Ishikawa (cell line): ENCODE results near the gene MARK3.

ENCODE experiments used
- CEBPB ChIP-seq: IDR thresholded peaks from 2 replicates; pipeline ENCODE4 v1.6.1; 2012
- CREB1 ChIP-seq: IDR thresholded peaks from 2 replicates; pipeline ENCODE4 v1.6.1; 2012; ENCODE audit warnings: low read depth
- EGR1 ChIP-seq: IDR thresholded peaks from 2 replicates; pipeline ENCODE4 v1.6.1; 2012
- EP300 ChIP-seq: IDR thresholded peaks from 2 replicates; pipeline ENCODE4 v1.6.1; 2012; ENCODE audit warnings: borderline replicate concordance
- FOXM1 ChIP-seq: IDR thresholded peaks from 2 replicates; pipeline ENCODE4 v1.6.1; 2012; ENCODE audit warnings: low read depth, borderline replicate concordance
- NFIC ChIP-seq: IDR thresholded peaks from 2 replicates; pipeline ENCODE4 v1.6.1; 2012
- RAD21 ChIP-seq: IDR thresholded peaks from 2 replicates; pipeline ENCODE4 v1.6.1; 2012; ENCODE audit warnings: low read depth
- TAF1 ChIP-seq: IDR thresholded peaks from 2 replicates; pipeline ENCODE4 v1.6.1; 2012; ENCODE audit warnings: low read depth, mild to moderate bottlenecking
- TCF12 ChIP-seq: IDR thresholded peaks from 2 replicates; pipeline ENCODE4 v1.6.1; 2012; ENCODE audit warnings: low read depth
- TEAD4 ChIP-seq: IDR thresholded peaks from 2 replicates; pipeline ENCODE4 v1.6.1; 2012
- YY1 ChIP-seq: IDR thresholded peaks from 2 replicates; pipeline ENCODE4 v1.6.1; 2012; ENCODE audit warnings: low read depth
- ZBTB7A ChIP-seq: IDR thresholded peaks from 2 replicates; pipeline ENCODE4 v1.6.1; 2012; ENCODE audit warnings: low read depth
- TF ChIP-seq, protein P1 (sequence below): IDR thresholded peaks from 2 replicates; pipeline ENCODE4 v1.6.1; 2012
- TF ChIP-seq, protein P2 (sequence below): IDR thresholded peaks from 2 replicates; pipeline ENCODE4 v1.6.1; 2012
- TF ChIP-seq, protein P3 (sequence below): IDR thresholded peaks from 2 replicates; pipeline ENCODE4 v1.6.1; 2012; ENCODE audit warnings: low read depth, mild to moderate bottlenecking

The MARK3 gene

DNA sequence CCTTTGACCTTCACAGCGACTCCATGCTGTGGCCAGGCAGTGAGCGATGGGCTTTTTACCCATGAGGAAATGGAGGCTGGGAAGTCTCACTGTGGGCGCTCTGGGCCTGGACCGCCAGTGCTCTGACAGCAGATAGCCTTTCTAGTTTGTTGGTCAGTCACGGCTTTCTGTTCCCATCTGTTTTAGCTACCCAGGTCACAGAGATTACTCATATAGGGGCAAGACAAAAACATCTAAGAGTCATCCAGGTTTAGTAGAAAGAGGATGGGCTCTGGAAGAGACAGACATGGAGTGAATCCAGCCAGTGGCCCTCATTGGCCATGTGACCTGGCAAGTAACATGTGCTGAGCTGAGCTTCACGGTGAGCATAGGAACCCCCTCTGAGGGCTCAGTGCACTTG, 68.6 kb downstream of the MARK3 start:
- TF ChIP-seq NFIC (no peak), FOXM1 (no peak), CREB1 (no peak), TAF1 (no peak), EGR1 (no peak), YY1 (no peak), EP300 (no peak), ZBTB7A (no peak), TEAD4 (no peak), RAD21 (no peak), TCF12 (no peak), CEBPB (no peak)

DNA sequence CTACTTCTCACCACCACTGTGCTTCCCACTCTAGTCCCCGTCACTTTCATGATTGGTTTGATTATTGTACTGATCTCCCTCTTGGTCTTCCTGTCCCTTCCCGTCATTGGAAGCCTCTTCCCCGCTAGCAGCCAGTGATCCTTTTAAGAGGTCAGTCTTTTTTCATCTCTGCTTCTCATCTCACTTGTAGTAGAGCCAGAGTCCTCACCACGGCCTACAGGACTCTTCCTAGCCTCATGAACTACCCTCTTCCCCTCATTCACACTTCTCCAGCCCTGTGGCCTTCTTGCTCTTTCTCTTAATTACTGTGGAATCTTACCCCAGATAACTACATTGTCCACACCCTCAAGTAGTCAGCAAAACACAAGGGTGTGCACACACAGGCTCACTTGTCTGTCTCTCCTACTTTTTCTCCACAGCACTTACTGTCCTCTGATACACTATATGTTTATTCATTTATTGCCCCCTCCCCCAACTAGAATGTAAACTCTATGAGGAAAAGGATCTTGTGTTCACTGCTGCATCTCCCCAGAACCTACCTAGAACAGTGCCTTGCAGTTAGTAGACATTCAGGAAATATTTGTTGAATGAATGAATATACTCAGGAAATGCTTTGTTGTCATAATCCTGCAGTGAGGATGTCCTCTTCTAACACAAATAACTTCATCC, 71.1 kb downstream of the MARK3 start:
- no peak for TF ChIP-seq FOXM1
- no peak for TF ChIP-seq TCF12
- no peak for TF ChIP-seq ZBTB7A
- TF ChIP-seq RAD21 = no peak
- TF ChIP-seq, protein P1, sequence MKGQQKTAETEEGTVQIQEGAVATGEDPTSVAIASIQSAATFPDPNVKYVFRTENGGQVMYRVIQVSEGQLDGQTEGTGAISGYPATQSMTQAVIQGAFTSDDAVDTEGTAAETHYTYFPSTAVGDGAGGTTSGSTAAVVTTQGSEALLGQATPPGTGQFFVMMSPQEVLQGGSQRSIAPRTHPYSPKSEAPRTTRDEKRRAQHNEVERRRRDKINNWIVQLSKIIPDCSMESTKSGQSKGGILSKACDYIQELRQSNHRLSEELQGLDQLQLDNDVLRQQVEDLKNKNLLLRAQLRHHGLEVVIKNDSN = no peak
- no peak for TF ChIP-seq EGR1

DNA sequence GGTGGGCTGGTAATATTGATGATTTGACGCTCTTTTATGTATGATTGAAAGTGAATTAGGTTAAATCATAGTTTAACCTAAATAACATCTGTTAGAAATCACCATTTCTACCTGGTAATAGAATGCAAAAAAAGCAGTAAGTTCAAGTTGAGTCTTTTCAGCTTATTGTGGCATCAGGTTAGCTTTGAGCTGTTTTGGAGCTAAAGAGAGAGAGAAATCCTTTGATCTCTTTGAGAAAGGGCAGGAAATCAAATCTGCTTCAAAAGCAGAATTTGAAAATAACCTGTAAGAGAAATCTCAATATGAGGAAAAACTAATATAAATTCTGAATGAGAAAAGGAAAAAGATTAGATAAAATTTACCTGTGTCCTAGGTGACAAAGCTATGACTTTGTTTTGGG, 75.2 kb downstream of the MARK3 start:
- TF ChIP-seq, protein P1 = no peak
- no peak for TF ChIP-seq TEAD4
- TF ChIP-seq, protein P2, sequence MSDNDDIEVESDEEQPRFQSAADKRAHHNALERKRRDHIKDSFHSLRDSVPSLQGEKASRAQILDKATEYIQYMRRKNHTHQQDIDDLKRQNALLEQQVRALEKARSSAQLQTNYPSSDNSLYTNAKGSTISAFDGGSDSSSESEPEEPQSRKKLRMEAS = no peak
- no peak for TF ChIP-seq NFIC
- no peak for TF ChIP-seq TCF12
- TF ChIP-seq FOXM1 = no peak
- no peak for TF ChIP-seq RAD21
- TF ChIP-seq, protein P3, sequence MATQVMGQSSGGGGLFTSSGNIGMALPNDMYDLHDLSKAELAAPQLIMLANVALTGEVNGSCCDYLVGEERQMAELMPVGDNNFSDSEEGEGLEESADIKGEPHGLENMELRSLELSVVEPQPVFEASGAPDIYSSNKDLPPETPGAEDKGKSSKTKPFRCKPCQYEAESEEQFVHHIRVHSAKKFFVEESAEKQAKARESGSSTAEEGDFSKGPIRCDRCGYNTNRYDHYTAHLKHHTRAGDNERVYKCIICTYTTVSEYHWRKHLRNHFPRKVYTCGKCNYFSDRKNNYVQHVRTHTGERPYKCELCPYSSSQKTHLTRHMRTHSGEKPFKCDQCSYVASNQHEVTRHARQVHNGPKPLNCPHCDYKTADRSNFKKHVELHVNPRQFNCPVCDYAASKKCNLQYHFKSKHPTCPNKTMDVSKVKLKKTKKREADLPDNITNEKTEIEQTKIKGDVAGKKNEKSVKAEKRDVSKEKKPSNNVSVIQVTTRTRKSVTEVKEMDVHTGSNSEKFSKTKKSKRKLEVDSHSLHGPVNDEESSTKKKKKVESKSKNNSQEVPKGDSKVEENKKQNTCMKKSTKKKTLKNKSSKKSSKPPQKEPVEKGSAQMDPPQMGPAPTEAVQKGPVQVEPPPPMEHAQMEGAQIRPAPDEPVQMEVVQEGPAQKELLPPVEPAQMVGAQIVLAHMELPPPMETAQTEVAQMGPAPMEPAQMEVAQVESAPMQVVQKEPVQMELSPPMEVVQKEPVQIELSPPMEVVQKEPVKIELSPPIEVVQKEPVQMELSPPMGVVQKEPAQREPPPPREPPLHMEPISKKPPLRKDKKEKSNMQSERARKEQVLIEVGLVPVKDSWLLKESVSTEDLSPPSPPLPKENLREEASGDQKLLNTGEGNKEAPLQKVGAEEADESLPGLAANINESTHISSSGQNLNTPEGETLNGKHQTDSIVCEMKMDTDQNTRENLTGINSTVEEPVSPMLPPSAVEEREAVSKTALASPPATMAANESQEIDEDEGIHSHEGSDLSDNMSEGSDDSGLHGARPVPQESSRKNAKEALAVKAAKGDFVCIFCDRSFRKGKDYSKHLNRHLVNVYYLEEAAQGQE = no peak
- no peak for TF ChIP-seq CREB1
- TF ChIP-seq YY1 = no peak

DNA sequence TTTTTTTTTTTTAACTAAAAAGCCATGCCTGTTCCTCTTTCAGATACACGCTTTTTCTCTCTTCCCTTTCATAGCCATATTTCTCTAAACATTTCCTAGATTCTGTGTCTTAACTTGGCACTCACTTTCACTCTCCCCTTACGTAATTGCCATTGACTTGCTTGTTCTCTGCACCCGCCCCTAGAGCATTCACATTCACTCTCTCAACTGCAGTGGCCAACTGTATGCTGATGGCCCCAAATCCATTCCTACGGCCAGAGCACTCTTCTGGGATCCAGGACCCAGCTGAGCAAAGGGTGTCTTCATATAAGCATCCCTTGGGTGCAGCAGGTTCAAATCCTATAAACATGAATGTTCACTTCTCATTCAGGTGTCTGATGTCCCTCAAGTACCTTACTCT, 77.9 kb downstream of the MARK3 start:
- TF ChIP-seq, protein P3 = no peak
- TF ChIP-seq FOXM1 = no peak
- no peak for TF ChIP-seq EGR1
- no peak for TF ChIP-seq TEAD4
- no peak for TF ChIP-seq TAF1
- TF ChIP-seq TCF12 = no peak
- no peak for TF ChIP-seq RAD21
- TF ChIP-seq YY1 = no peak
- TF ChIP-seq EP300 = no peak
- TF ChIP-seq, protein P1 = no peak
- no peak for TF ChIP-seq CEBPB
- TF ChIP-seq, protein P2 = no peak
- TF ChIP-seq CREB1 = no peak
- TF ChIP-seq ZBTB7A = no peak

DNA sequence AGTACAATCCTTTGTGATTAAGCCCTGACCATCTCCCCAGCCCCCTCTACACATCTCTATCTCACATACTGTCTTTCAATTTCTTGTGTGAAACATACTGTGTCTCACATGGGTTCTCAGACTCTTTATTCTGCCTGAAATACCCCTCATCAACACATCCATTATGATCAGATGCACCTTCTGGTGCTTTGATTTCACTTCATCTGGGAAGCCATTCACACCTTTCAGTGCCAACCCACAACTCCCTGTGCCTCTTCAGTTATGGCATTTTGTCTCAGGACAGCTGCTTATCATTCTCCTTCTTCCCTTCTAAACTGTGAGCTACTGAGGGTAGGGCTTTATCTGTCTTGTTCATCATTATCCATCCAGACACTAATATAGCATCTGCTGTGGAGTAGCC, 78.6 kb downstream of the MARK3 start:
- TF ChIP-seq YY1 (no peak), FOXM1 (no peak), CREB1 (no peak), EGR1 (no peak)

DNA sequence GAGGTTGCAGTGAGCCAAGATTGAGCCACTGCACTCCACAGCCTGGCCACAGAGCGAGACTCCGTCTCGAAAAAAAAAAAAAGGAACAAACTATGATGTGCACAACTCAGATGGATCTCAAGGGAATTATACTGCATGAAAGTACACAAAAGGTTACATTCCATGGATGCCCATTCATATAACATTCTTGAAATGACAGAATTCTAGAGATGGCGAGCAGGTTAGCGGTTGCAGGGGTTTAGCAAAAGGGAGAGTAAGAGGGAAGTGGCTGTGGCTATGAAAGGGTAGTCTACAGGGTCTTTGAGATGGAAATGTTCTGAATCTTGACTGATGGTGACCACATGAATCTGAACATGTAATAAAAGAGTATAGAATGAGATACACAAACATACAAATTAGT, 87.7 kb downstream of the MARK3 start:
- TF ChIP-seq RAD21 = no peak
- no peak for TF ChIP-seq CREB1
- TF ChIP-seq YY1 = no peak
- TF ChIP-seq TEAD4 = no peak
- no peak for TF ChIP-seq CEBPB
- no peak for TF ChIP-seq EGR1
- TF ChIP-seq, protein P1 = no peak
- no peak for TF ChIP-seq EP300
- no peak for TF ChIP-seq TCF12
- no peak for TF ChIP-seq ZBTB7A
- TF ChIP-seq FOXM1 = no peak
- TF ChIP-seq, protein P3 = no peak
- TF ChIP-seq, protein P2 = no peak
- no peak for TF ChIP-seq TAF1
- no peak for TF ChIP-seq NFIC
